ENCODE results near the gene SPATA2. TPM values are rescaled to one million over a fixed set of nuclear protein-coding genes. Genes with fewer than 3 reads are reported as not detected.

Gene SPATA2
- total RNA-seq, 1 donor from 2014 or later: 8.0 TPM

- no peak for ATAC-seq
- intact Hi-C loops (cut with DNase I): loop anchor here (2.0 kb wide), 1 partner anchor 19 kb away; no protein-coding TSS in a partner anchor
- peak; percentile 45 for DNase-seq (ENCODE audit: missing footprints)
Observed at GRCh38 chr20:49891476-49892110, 23.7 kb downstream of the SPATA2 start.

- DNase-seq (ENCODE audit: missing footprints) (peak; percentile 70), ATAC-seq (peak; percentile 20)
- intact Hi-C loops (cut with DNase I): no loop called here
Observed at GRCh38 chr20:49890471-49891361, 24.6 kb downstream of the SPATA2 start.

- peak; percentile 52 for DNase-seq (ENCODE audit: missing footprints)
- no peak for ATAC-seq
- intact Hi-C loops (cut with DNase I): no loop called here
Observed at GRCh38 chr20:49889935-49890333, 25.4 kb downstream of the SPATA2 start.

- no peak for ATAC-seq
- peak; percentile 49 for DNase-seq (ENCODE audit: missing footprints)
- intact Hi-C loops (cut with DNase I): no loop called here
Observed at GRCh38 chr20:49889001-49889934, 26.1 kb downstream of the SPATA2 start.

- no peak for ATAC-seq
- peak; percentile 64 for DNase-seq (ENCODE audit: missing footprints)
- intact Hi-C loops (cut with DNase I): no loop called here
Observed at GRCh38 chr20:49888212-49889000, 26.9 kb downstream of the SPATA2 start.

GRCh38 chr20:49887251-49888211 lies 27.8 kb downstream of the SPATA2 start:
- DNase-seq (ENCODE audit: missing footprints) (peak; percentile 46), ATAC-seq (peak; percentile 9)
- intact Hi-C loops (cut with DNase I): no loop called here

GRCh38 chr20:49886571-49887213 lies 28.6 kb downstream of the SPATA2 start:
- intact Hi-C loops (cut with DNase I): no loop called here
- no peak for ATAC-seq
- no peak for DNase-seq (ENCODE audit: missing footprints)

- intact Hi-C loops (cut with DNase I): no loop called here
- no peak for ATAC-seq
- DNase-seq (ENCODE audit: missing footprints): no peak
Observed at GRCh38 chr20:49885558-49886332, 29.6 kb downstream of the SPATA2 start.

- no peak for ATAC-seq
- DNase-seq (ENCODE audit: missing footprints): no peak
- intact Hi-C loops (cut with DNase I): no loop called here
Observed at GRCh38 chr20:49883246-49883802, 32.0 kb downstream of the SPATA2 start.

- DNase-seq (ENCODE audit: missing footprints) (no peak), ATAC-seq (no peak)
- intact Hi-C loops (cut with DNase I): no loop called here
Observed at GRCh38 chr20:49882171-49882970, 33.0 kb downstream of the SPATA2 start.

GRCh38 chr20:49880724-49881445 lies 34.4 kb downstream of the SPATA2 start:
- intact Hi-C loops (cut with DNase I): no loop called here
- DNase-seq (ENCODE audit: missing footprints) (no peak), ATAC-seq (no peak)

GRCh38 chr20:49880177-49880576 lies 35.2 kb downstream of the SPATA2 start:
- peak; percentile 61 for DNase-seq (ENCODE audit: missing footprints)

GRCh38 chr20:49878977-49879376 lies 36.4 kb downstream of the SPATA2 start:
- intact Hi-C loops (cut with DNase I): no loop called here
- DNase-seq (ENCODE audit: missing footprints) (no peak), ATAC-seq (no peak)

More at GRCh38 chr20:49880177-49880576, 35.2 kb downstream of the SPATA2 start:
- intact Hi-C loops (cut with DNase I): no loop called here
- no peak for ATAC-seq

GRCh38 chr20:49877386-49877921 lies 37.9 kb downstream of the SPATA2 start:
- DNase-seq (ENCODE audit: missing footprints): no peak
- no peak for ATAC-seq
- intact Hi-C loops (cut with DNase I): no loop called here
